Esophagus squamous epithelium (tissue), 5 donors: ENCODE data around the gene GID8. TPM values are rescaled to one million over a fixed set of nuclear protein-coding genes. Genes with fewer than 3 reads are reported as not detected.

Source experiments
- DNase-seq: peaks from one replicate; lab custom pipeline; 2025; lab: John Stamatoyannopoulos, UW
- H3K27ac ChIP-seq, 4 donors: fragments of 200-600 bp; sonication (generic); one replicate each; pipeline ENCODE4 v1.5.1; 2016 to 2019; ENCODE audit warnings: mild to moderate bottlenecking in 1 of 4
- H3K27me3 ChIP-seq, 4 donors: fragments of 200-600 bp; sonication (generic); 1 replicate in 3 of 4; 2 replicates in 1 of 4; pipeline versions ENCODE4 v1.5.1 to v1.6.0; 2017 to 2021; ENCODE audit warnings: antibody characterized with exemption in 1 of 4
- H3K36me3 ChIP-seq, 3 donors: fragments of 200-600 bp; sonication (generic); one replicate each; pipeline ENCODE4 v1.5.1; 2016 to 2019
- H3K4me1 ChIP-seq, 3 donors: fragments of 200-600 bp; sonication (generic); one replicate each; pipeline ENCODE4 v1.5.1; 2017 to 2019
- H3K4me3 ChIP-seq, 4 donors: fragments of 200-600 bp; sonication (generic); 1 replicate in 3 of 4; 2 replicates in 1 of 4; pipeline ENCODE4 v1.5.1; 2016 to 2019; ENCODE audit warnings: mild to moderate bottlenecking in 2 of 4, moderate library complexity in 1 of 4
- H3K9me3 ChIP-seq, 3 donors: fragments of 200-600 bp; sonication (generic); one replicate each; pipeline ENCODE4 v1.5.1; 2016 to 2019
- CTCF ChIP-seq, 6 experiments: fragments of 450-650 bp in 4 of 6; fragments of 200-600 bp in 2 of 6; sonication (generic) in 2 of 6; IDR thresholded peaks; one replicate each; pipeline ENCODE4 v1.5.1; 2016 to 2019; ENCODE audit warnings: antibody characterized with exemption in 6 of 6, mild to moderate bottlenecking in 4 of 6, moderate library complexity in 4 of 6
- POLR2A ChIP-seq, 4 donors: fragments of 450-650 bp; IDR thresholded peaks; one replicate each; pipeline ENCODE4 v1.6.1; 2017; ENCODE audit warnings: antibody characterized with exemption in 4 of 4, mild to moderate bottlenecking in 4 of 4, moderate library complexity in 3 of 4
- WGBS, 2 donors: methylation state at CpG; one replicate each; pipeline ENCODE4 v1.1.5; 2018; 5-methylcytosine and 5-hydroxymethylcytosine counted together
- intact Hi-C: fragments of 100-400 bp; cut with DNase I; formaldehyde crosslinking; loops from one replicate; pipeline ENCODE4 v1.15.0; 2022
- total RNA-seq, 4 donors: library from RNA; depleted of rRNA; stranded (reverse); fragments of >200 nt; gene quantifications; one replicate each; pipeline ENCODE4 v1.1.0, GENCODE V29; 2016
- donor health status: DM: yes; HTN: yes; CAD: no.

The GID8 gene
- total RNA-seq, 4 donors from 2014 or later, result 41.0 to 51.2 (median 44.1) TPM

DNA sequence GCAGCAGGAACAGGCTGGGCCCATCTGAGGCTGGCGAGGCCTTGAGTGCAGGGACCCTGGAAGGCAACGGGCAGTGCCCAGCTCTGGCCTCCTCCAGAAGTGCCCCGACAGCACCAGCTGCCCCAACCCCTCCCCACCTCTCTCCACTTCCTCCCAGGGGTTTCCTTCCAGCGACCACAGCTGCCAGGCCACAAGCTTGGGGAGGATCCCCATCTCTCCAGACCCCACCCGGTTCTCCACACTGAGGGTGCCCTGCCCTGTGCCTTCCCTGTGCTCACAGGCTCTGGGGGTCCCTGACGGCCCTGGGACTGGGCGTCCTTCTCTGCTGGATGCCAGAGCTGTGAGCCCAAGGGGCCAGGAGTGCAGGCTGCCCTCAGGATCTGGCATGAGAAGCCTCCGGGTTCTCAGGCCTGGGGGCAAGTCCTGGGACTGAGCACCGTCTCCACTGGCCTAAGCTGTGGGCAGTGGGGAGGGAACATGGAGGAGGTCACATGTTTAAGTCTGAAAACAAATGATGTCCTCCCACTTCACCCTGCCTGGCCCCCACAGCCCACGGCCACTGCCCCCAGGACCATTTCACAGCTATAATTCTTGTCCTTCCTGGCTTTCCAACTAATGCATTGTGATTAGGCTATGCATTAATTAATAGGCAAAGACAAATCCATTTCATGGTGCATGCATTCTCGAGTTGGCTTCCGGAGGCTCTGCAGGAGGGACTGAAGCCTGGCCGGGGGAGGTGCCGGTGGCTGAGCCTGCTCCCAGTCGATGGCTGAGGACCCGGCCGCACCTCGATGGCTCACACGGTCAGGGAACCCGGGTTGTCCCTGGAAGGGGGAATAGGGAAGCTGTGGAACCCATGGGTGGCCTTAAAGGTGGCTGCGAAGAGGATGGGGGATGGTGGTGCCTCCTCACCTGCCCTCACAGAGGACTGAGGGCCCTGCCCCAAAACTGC lies 44.5 kb downstream of the GID8 start:
- peaks cover 0 to 100% (median 11%) of the 10 kb centered on the region in 4 donors for H3K27me3 ChIP-seq
- TF ChIP-seq CTCF (IDR thresholded peaks at IDR 0.05), result no peak
- no peak for TF ChIP-seq POLR2A (IDR thresholded peaks at IDR 0.05)
- no peaks in the 10 kb centered on the region for H3K36me3 ChIP-seq
- no peak for DNase-seq
- no peak overlapping the region for H3K27ac ChIP-seq
- H3K9me3 ChIP-seq, result no peaks in the 10 kb centered on the region
- intact Hi-C loops, result no loop called here
- H3K4me3 ChIP-seq, result no peak overlapping the region
- H3K4me1 ChIP-seq, result peaks cover 0 to 4% (median 0%) of the 10 kb centered on the region in 3 donors
- 49 to 62% methylated on average over 3 to 11 of the region's 21 CpGs for WGBS, 2 donors

DNA sequence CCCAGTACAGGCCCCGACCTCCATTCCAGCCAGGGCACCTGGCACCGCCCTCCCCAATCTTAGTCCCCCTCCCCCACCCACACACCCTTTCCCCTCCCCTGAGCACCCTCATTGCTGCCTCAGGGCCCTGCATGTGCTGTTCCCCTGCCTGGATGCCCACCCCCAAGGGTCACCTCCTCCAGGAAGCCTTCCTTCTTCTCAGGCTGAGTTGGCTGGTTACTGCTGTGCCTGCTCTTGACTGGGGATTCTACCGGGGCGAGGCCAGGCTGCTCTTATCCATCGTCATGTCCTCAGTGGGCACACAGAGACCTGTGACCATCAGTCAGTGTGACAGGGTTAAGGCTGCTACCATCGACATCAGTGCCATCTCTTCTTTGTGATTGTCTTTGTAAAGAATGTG lies 45.3 kb downstream of the GID8 start:
- Histone ChIP-seq H3K9me3 (no peaks in the 10 kb centered on the region), H3K36me3 (no peaks in the 10 kb centered on the region), H3K27me3 (peaks cover 0 to 100% (median 9%) of the 10 kb centered on the region in 4 donors), H3K27ac (no peak overlapping the region), H3K4me3 (no peak overlapping the region), H3K4me1 (peaks cover 0 to 4% (median 0%) of the 10 kb centered on the region in 3 donors)
- no peak for DNase-seq
- WGBS, 2 donors, result 70 to 77% methylated on average over 2 to 6 of the region's 6 CpGs
- TF ChIP-seq POLR2A (IDR thresholded peaks at IDR 0.05), result no peak
- TF ChIP-seq CTCF (IDR thresholded peaks at IDR 0.05), result no peak
- intact Hi-C loops, result no loop called here

GRCh38 chr20:62984666-62985443 lies 46.9 kb downstream of the GID8 start:
- WGBS, 2 donors, result 57 to 72% methylated on average over 8 to 17 of the region's 18 CpGs
- TF ChIP-seq POLR2A (IDR thresholded peaks at IDR 0.05) (no peak), CTCF (IDR thresholded peaks at IDR 0.05) (no peak)

GRCh38 chr20:62985444-62985778 lies 47.5 kb downstream of the GID8 start:
- intact Hi-C loops, result no loop called here
- Histone ChIP-seq H3K27ac (no peak overlapping the region), H3K9me3 (no peaks in the 10 kb centered on the region), H3K4me3 (no peak overlapping the region), H3K36me3 (no peaks in the 10 kb centered on the region), H3K27me3 (peaks cover 0 to 96% (median 3%) of the 10 kb centered on the region in 4 donors), H3K4me1 (no peaks in the 10 kb centered on the region)
- DNase-seq, result no peak
- TF ChIP-seq POLR2A (IDR thresholded peaks at IDR 0.05) (no peak), CTCF (IDR thresholded peaks at IDR 0.05) (no peak)
- 80% methylated on average over 4 of the region's 14 CpGs; no CpG with 5 or more reads in 1 of the 2 donors for WGBS, 2 donors

More at GRCh38 chr20:62984666-62985443, 46.9 kb downstream of the GID8 start:
- no peak for DNase-seq
- no peaks in the 10 kb centered on the region for H3K36me3 ChIP-seq
- no peak overlapping the region for H3K4me3 ChIP-seq
- peaks cover 0 to 98% (median 5%) of the 10 kb centered on the region in 4 donors for H3K27me3 ChIP-seq
- no peak overlapping the region for H3K27ac ChIP-seq
- intact Hi-C loops, result no loop called here
- H3K9me3 ChIP-seq, result no peaks in the 10 kb centered on the region
- H3K4me1 ChIP-seq, result peaks cover 0 to 4% (median 0%) of the 10 kb centered on the region in 3 donors
